Measurements from ENCODE around the gene MAN2B1. TPM values are rescaled to one million over a fixed set of nuclear protein-coding genes. Genes with fewer than 3 reads are reported as not detected.

MAN2B1 gene
- total and polyA plus RNA-seq, 2 donors from 2014 or later: 63.9 to 90.5 TPM

GRCh38 chr19:12692960-12693359 is 26.4 kb upstream of the MAN2B1 start:
- intact Hi-C loops (cut with DNase I): no loop called here
- Histone ChIP-seq H3K4me3 (ENCODE audit: low read length in 3 of 3) (no peak overlapping the region), H3K27me3 (ENCODE audit: control insufficient read depth, insufficient read depth, low read length) (no peaks in the 10 kb centered on the region), H3K9ac (ENCODE audit: low read length in 3 of 3) (no peak overlapping the region), H3K36me3 (ENCODE audit: control insufficient read depth in 2 of 3, insufficient read depth in 3 of 3, low read length in 3 of 3) (peaks cover 0 to 3% (median 0%) of the 10 kb centered on the region in 3 donors), H3K27ac (ENCODE audit: low read depth in 2 of 2, low read length in 2 of 2) (no peak overlapping the region), H3K4me1 (ENCODE audit: control insufficient read depth in 2 of 3, insufficient read depth in 2 of 3, low read depth in 1 of 3, low read length in 3 of 3) (peaks cover 0 to 12% (median 6%) of the 10 kb centered on the region in 3 donors), H3K9me3 (ENCODE audit: control insufficient read depth in 2 of 3, insufficient read depth in 1 of 3, low read length in 3 of 3) (no peaks in the 10 kb centered on the region)
- DNase-seq: no peak
- FAIRE-seq: no peak
- TF ChIP-seq CTCF (IDR thresholded peaks at IDR 0.05; ENCODE audit: borderline replicate concordance, extremely low read depth, insufficient read depth): no peak

GRCh38 chr19:12689581-12690216 is 23.2 kb upstream of the MAN2B1 start:
- H3K27ac ChIP-seq (ENCODE audit: low read depth in 2 of 2, low read length in 2 of 2): no peak overlapping the region
- FAIRE-seq (no peak), DNase-seq (no peak)
- H3K36me3 ChIP-seq (ENCODE audit: control insufficient read depth in 2 of 3, insufficient read depth in 3 of 3, low read length in 3 of 3): peaks cover 0 to 3% (median 0%) of the 10 kb centered on the region in 3 donors
- TF ChIP-seq CTCF (IDR thresholded peaks at IDR 0.05; ENCODE audit: borderline replicate concordance, extremely low read depth, insufficient read depth): no peak
- H3K9me3 ChIP-seq (ENCODE audit: control insufficient read depth in 2 of 3, insufficient read depth in 1 of 3, low read length in 3 of 3): no peaks in the 10 kb centered on the region
- intact Hi-C loops (cut with DNase I): no loop called here
- H3K4me1 ChIP-seq (ENCODE audit: control insufficient read depth in 2 of 3, insufficient read depth in 2 of 3, low read depth in 1 of 3, low read length in 3 of 3): no peaks in the 10 kb centered on the region
- no peak overlapping the region for H3K4me3 ChIP-seq (ENCODE audit: low read length in 3 of 3)
- no peak overlapping the region for H3K9ac ChIP-seq (ENCODE audit: low read length in 3 of 3)
- H3K27me3 ChIP-seq (ENCODE audit: control insufficient read depth, insufficient read depth, low read length): no peaks in the 10 kb centered on the region

GRCh38 chr19:12689012-12689411 is 22.5 kb upstream of the MAN2B1 start:
- no peak overlapping the region for H3K9ac ChIP-seq (ENCODE audit: low read length in 3 of 3)
- H3K27ac ChIP-seq (ENCODE audit: low read depth in 2 of 2, low read length in 2 of 2): no peak overlapping the region
- no peaks in the 10 kb centered on the region for H3K9me3 ChIP-seq (ENCODE audit: control insufficient read depth in 2 of 3, insufficient read depth in 1 of 3, low read length in 3 of 3)
- H3K36me3 ChIP-seq (ENCODE audit: control insufficient read depth in 2 of 3, insufficient read depth in 3 of 3, low read length in 3 of 3): peaks cover 0 to 3% (median 0%) of the 10 kb centered on the region in 3 donors
- no peak for TF ChIP-seq CTCF (IDR thresholded peaks at IDR 0.05; ENCODE audit: borderline replicate concordance, extremely low read depth, insufficient read depth)
- intact Hi-C loops (cut with DNase I): no loop called here
- FAIRE-seq (no peak), DNase-seq (no peak)
- no peaks in the 10 kb centered on the region for H3K4me1 ChIP-seq (ENCODE audit: control insufficient read depth in 2 of 3, insufficient read depth in 2 of 3, low read depth in 1 of 3, low read length in 3 of 3)
- no peaks in the 10 kb centered on the region for H3K27me3 ChIP-seq (ENCODE audit: control insufficient read depth, insufficient read depth, low read length)
- no peak overlapping the region for H3K4me3 ChIP-seq (ENCODE audit: low read length in 3 of 3)
